GM19099 (cell line): ENCODE results near the gene DAZ2.
"Not testable (repeated sequence)": the region's sequence is repeated elsewhere in the genome, so short reads cannot be mapped to it uniquely, and the experiment has no call there.

Source experiments
- POLR2A ChIP-seq: IDR thresholded peaks from 3 replicates; pipeline ENCODE4 v1.6.1; 2011; ENCODE audit warnings: low read depth; ENCODE audit not compliant: insufficient read length; ENCODE audit errors: extremely low read depth

DAZ2 gene, protein sequence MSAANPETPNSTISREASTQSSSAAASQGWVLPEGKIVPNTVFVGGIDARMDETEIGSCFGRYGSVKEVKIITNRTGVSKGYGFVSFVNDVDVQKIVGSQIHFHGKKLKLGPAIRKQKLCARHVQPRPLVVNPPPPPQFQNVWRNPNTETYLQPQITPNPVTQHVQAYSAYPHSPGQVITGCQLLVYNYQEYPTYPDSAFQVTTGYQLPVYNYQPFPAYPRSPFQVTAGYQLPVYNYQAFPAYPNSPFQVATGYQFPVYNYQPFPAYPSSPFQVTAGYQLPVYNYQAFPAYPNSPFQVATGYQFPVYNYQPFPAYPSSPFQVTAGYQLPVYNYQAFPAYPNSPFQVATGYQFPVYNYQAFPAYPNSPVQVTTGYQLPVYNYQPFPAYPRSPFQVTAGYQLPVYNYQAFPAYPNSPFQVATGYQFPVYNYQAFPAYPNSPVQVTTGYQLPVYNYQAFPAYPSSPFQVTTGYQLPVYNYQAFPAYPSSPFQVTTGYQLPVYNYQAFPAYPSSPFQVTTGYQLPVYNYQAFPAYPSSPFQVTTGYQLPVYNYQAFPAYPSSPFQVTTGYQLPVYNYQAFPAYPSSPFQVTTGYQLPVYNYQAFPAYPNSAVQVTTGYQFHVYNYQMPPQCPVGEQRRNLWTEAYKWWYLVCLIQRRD

DNA sequence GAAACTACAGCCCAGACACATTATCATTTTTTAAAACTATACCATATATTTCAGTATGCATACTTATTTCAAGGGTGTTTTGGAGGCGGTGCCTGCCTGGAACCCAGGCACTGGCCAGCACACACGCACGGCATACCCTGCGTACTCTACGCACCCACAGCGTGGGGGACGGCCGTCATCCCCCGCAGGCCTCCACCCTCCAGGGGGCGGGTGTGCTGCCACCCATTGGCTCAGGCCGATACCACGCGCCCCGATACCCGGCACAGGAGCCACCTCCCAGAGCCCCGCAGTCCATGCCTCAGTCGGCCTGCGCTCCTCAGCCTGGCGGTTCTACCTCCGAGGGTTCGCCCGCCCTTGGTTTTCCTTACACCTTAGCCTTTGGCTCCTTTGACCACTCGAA, at the start of gene DAZ2:
DAZ2 (plus strand) TSS at position 301 of the 400 bp plus-strand sequence. CDS start 208 bp downstream, outside the sequence.
- TF ChIP-seq POLR2A = not testable (repeated sequence)

DNA sequence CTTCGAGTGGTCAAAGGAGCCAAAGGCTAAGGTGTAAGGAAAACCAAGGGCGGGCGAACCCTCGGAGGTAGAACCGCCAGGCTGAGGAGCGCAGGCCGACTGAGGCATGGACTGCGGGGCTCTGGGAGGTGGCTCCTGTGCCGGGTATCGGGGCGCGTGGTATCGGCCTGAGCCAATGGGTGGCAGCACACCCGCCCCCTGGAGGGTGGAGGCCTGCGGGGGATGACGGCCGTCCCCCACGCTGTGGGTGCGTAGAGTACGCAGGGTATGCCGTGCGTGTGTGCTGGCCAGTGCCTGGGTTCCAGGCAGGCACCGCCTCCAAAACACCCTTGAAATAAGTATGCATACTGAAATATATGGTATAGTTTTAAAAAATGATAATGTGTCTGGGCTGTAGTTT, 20.4 kb upstream of the DAZ2 start, which contains the start of gene DAZ1:
DAZ1 (minus strand) TSS at position 101 of the 400 bp plus-strand sequence. CDS start 208 bp downstream, outside the sequence.
- TF ChIP-seq POLR2A = not testable (repeated sequence)
